AG20443 (cell line): Measurements from ENCODE around the gene CPEB2.

Experiments
- DNase-seq: peaks from one replicate; pipeline ENCODE4 v3.0.0; 2012; ENCODE audit warnings: low spot score, mixed read lengths

Gene CPEB2

DNA sequence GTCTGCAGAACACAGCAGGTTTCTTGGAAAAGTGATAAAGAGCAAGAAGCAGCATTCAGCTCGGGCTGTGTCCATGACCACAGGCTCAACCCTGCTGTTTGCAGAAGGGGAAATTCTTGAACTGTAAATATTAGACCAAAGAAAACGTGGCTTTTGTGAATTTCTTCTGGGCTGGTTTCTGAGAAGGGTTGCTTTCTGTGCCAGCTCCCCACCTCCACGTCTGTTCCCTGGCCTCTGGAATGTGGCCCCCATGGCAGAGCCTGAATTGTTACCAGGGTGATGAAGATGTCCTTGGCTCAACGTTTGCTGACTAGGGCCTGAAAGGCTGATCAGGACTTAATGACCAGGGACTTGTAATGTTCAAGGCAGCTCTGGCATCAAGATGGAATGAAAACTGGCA is 116.0 kb downstream of the CPEB2 start:
- DNase-seq = no peak
